ENCODE results near the gene OR51B6.
"Not testable (repeated sequence)": the region's sequence is repeated elsewhere in the genome, so short reads cannot be mapped to it uniquely, and the experiment has no call there.

OR51B6 gene

GRCh38 chr11:5317292-5317691 is 34.0 kb upstream of the OR51B6 start:
- no peak for TF ChIP-seq CTCF (conservative IDR thresholded peaks at IDR 0.05; ENCODE audit: control insufficient read depth, insufficient read depth, low read depth, low read length)
- no peak overlapping the region for H3K4me3 ChIP-seq (ENCODE audit: control insufficient read depth, low read depth, low read length)
- no peak for DNase-seq (ENCODE audit: low read depth)

- DNase-seq (ENCODE audit: low read depth): no peak
- TF ChIP-seq CTCF (conservative IDR thresholded peaks at IDR 0.05; ENCODE audit: control insufficient read depth, insufficient read depth, low read depth, low read length): no peak
- no peak within 1 kb of the TSS for H3K4me3 ChIP-seq (ENCODE audit: control insufficient read depth, low read depth, low read length)
These were observed 27.1 kb upstream of the OR51B6 start, which contains the start of gene OR51B2 for GRCh38 chr11:5324197-5324596. TSS of gene OR51B2 (minus strand) at chr11:5324297. CDS start at chr11:5324297, 0 bp downstream.

- H3K4me3 ChIP-seq (ENCODE audit: control insufficient read depth, low read depth, low read length): no peak overlapping the region
- no peak for TF ChIP-seq CTCF (conservative IDR thresholded peaks at IDR 0.05; ENCODE audit: control insufficient read depth, insufficient read depth, low read depth, low read length)
- no peak for DNase-seq (ENCODE audit: low read depth)
These were observed 16.1 kb upstream of the OR51B6 start for GRCh38 chr11:5335170-5335569.

- no peak overlapping the region for H3K4me3 ChIP-seq (ENCODE audit: control insufficient read depth, low read depth, low read length)
- no peak for TF ChIP-seq CTCF (conservative IDR thresholded peaks at IDR 0.05; ENCODE audit: control insufficient read depth, insufficient read depth, low read depth, low read length)
- peak; percentile 28 for DNase-seq (ENCODE audit: low read depth)
These were observed 15.0 kb upstream of the OR51B6 start for GRCh38 chr11:5336331-5336730.

GRCh38 chr11:5337253-5337652 is 14.1 kb upstream of the OR51B6 start:
- not testable (repeated sequence) for DNase-seq (ENCODE audit: low read depth); H3K4me3 ChIP-seq (ENCODE audit: control insufficient read depth, low read depth, low read length)

- no peak overlapping the region for H3K4me3 ChIP-seq (ENCODE audit: control insufficient read depth, low read depth, low read length)
- DNase-seq (ENCODE audit: low read depth): no peak
- no peak for TF ChIP-seq CTCF (conservative IDR thresholded peaks at IDR 0.05; ENCODE audit: control insufficient read depth, insufficient read depth, low read depth, low read length)
These were observed 11.5 kb upstream of the OR51B6 start for GRCh38 chr11:5339771-5340322.

GRCh38 chr11:5343474-5344335 is 7.6 kb upstream of the OR51B6 start, which contains the start of gene OR51B5:
TSS of gene OR51B5 (minus strand) at chr11:5343524. CDS start at chr11:5343524, 0 bp downstream.
- TF ChIP-seq CTCF (conservative IDR thresholded peaks at IDR 0.05; ENCODE audit: control insufficient read depth, insufficient read depth, low read depth, low read length): no peak
- no peak for DNase-seq (ENCODE audit: low read depth)

More at GRCh38 chr11:5343474-5344335, 7.6 kb upstream of the OR51B6 start, which contains the start of gene OR51B5:
- H3K4me3 ChIP-seq (ENCODE audit: control insufficient read depth, low read depth, low read length): no peak within 1 kb of the TSS
